ENCODE results near the gene MCM3AP. TPM values are rescaled to one million over a fixed set of nuclear protein-coding genes. Genes with fewer than 3 reads are reported as not detected.

Gene MCM3AP
- total RNA-seq, 2 donors from 2014 or later, result 120 to 121 TPM

GRCh38 chr21:46190491-46191131 lies 94.8 kb downstream of the MCM3AP start:
- ATAC-seq (replicated peaks in 1 of 2), result no peak
- Mint-ChIP-seq H3K27ac (no peak overlapping the region), H3K4me1 (ENCODE audit: low read depth) (no peaks in the 10 kb centered on the region), H3K9me3 (no peaks in the 10 kb centered on the region), H3K4me3 (no peak overlapping the region), H3K27me3 (ENCODE audit: low read depth) (peaks cover 1% of the 10 kb centered on the region), H3K36me3 (ENCODE audit: insufficient read depth in 2 of 2) (peaks cover 0 to 6% of the 10 kb centered on the region in 2 donors)
- no peak for DNase-seq

GRCh38 chr21:46189959-46190490 lies 95.4 kb downstream of the MCM3AP start:
- Mint-ChIP-seq H3K27ac (no peak overlapping the region), H3K4me1 (ENCODE audit: low read depth) (no peaks in the 10 kb centered on the region), H3K36me3 (ENCODE audit: insufficient read depth in 2 of 2) (peaks cover 0 to 6% of the 10 kb centered on the region in 2 donors), H3K9me3 (no peaks in the 10 kb centered on the region), H3K27me3 (ENCODE audit: low read depth) (peaks cover 7% of the 10 kb centered on the region), H3K4me3 (no peak overlapping the region)
- ATAC-seq (replicated peaks in 1 of 2) (no peak), DNase-seq (no peak)

- no peak for DNase-seq
- peaks cover 0 to 6% of the 10 kb centered on the region in 2 donors for H3K36me3 Mint-ChIP-seq (ENCODE audit: insufficient read depth in 2 of 2)
- H3K9me3 Mint-ChIP-seq, result no peaks in the 10 kb centered on the region
- no peak overlapping the region for H3K27ac Mint-ChIP-seq
- peaks cover 11% of the 10 kb centered on the region for H3K27me3 Mint-ChIP-seq (ENCODE audit: low read depth)
- no peaks in the 10 kb centered on the region for H3K4me1 Mint-ChIP-seq (ENCODE audit: low read depth)
- ATAC-seq (replicated peaks in 1 of 2), result no peak
- no peak overlapping the region for H3K4me3 Mint-ChIP-seq
These were observed 96.0 kb downstream of the MCM3AP start for GRCh38 chr21:46189213-46189958.

GRCh38 chr21:46188226-46189212 lies 96.9 kb downstream of the MCM3AP start:
- ATAC-seq (replicated peaks in 1 of 2) (no peak), DNase-seq (no peak)
- H3K4me3 Mint-ChIP-seq, result no peak overlapping the region
- H3K36me3 Mint-ChIP-seq (ENCODE audit: insufficient read depth in 2 of 2), result peaks cover 0 to 3% of the 10 kb centered on the region in 2 donors
- H3K9me3 Mint-ChIP-seq, result no peaks in the 10 kb centered on the region
- no peaks in the 10 kb centered on the region for H3K4me1 Mint-ChIP-seq (ENCODE audit: low read depth)
- peaks cover 11% of the 10 kb centered on the region for H3K27me3 Mint-ChIP-seq (ENCODE audit: low read depth)
- no peak overlapping the region for H3K27ac Mint-ChIP-seq

GRCh38 chr21:46187814-46188213 lies 97.6 kb downstream of the MCM3AP start:
- Mint-ChIP-seq H3K9me3 (no peaks in the 10 kb centered on the region), H3K27ac (no peak overlapping the region), H3K4me3 (no peak overlapping the region), H3K4me1 (ENCODE audit: low read depth) (no peaks in the 10 kb centered on the region), H3K27me3 (ENCODE audit: low read depth) (peaks cover 11% of the 10 kb centered on the region), H3K36me3 (ENCODE audit: insufficient read depth in 2 of 2) (no peaks in the 10 kb centered on the region)
- DNase-seq (no peak), ATAC-seq (replicated peaks in 1 of 2) (no peak)

GRCh38 chr21:46187261-46187660 lies 98.2 kb downstream of the MCM3AP start:
- ATAC-seq (replicated peaks in 1 of 2) (no peak), DNase-seq (no peak)

GRCh38 chr21:46185716-46186115 lies 99.7 kb downstream of the MCM3AP start:
- H3K27me3 Mint-ChIP-seq (ENCODE audit: low read depth), result peaks cover 11% of the 10 kb centered on the region
- no peak for DNase-seq
- peak overlapping the region in 1 of 2 donors; percentile 96 for H3K4me3 Mint-ChIP-seq
- H3K27ac Mint-ChIP-seq, result no peak overlapping the region
- H3K9me3 Mint-ChIP-seq, result no peaks in the 10 kb centered on the region
- ATAC-seq (replicated peaks in 1 of 2), result no peak
- H3K36me3 Mint-ChIP-seq (ENCODE audit: insufficient read depth in 2 of 2), result no peaks in the 10 kb centered on the region
- H3K4me1 Mint-ChIP-seq (ENCODE audit: low read depth), result no peaks in the 10 kb centered on the region

More at GRCh38 chr21:46187261-46187660, 98.2 kb downstream of the MCM3AP start:
- Mint-ChIP-seq H3K36me3 (ENCODE audit: insufficient read depth in 2 of 2) (no peaks in the 10 kb centered on the region), H3K9me3 (no peaks in the 10 kb centered on the region), H3K4me3 (no peak overlapping the region), H3K4me1 (ENCODE audit: low read depth) (no peaks in the 10 kb centered on the region), H3K27me3 (ENCODE audit: low read depth) (peaks cover 11% of the 10 kb centered on the region), H3K27ac (no peak overlapping the region)

Other genes with a start within 250 kb of the MCM3AP start
- gene COL6A2, start 187.5 kb downstream of the MCM3AP start, total RNA-seq, result 10 to 100 TPM; 10.8 to 11.3 TPM
- gene FTCD, start 130.0 kb downstream of the MCM3AP start, total RNA-seq, result under 1 TPM; 0.74 to 1.00 TPM
- gene SPATC1L, start 101.2 kb downstream of the MCM3AP start, total RNA-seq, result 10 to 100 TPM in 1 of 2 donors, 1 to 10 TPM in 1; 2.6 to 12.9 TPM
- 10 to 100 TPM; 18.9 to 22.4 TPM for gene LSS, start 56.8 kb downstream of the MCM3AP start, total RNA-seq
- 10 to 100 TPM; 22.3 to 25.7 TPM for gene YBEY, start 731 bp upstream of the MCM3AP start, total RNA-seq
- 10 to 100 TPM; 37.5 to 39.8 TPM for gene C21orf58, start 38.3 kb upstream of the MCM3AP start, total RNA-seq
- gene PCNT, start 38.5 kb upstream of the MCM3AP start, total RNA-seq, result 10 to 100 TPM; 69.6 to 83.5 TPM
- gene DIP2A, start 173.3 kb upstream of the MCM3AP start, total RNA-seq, result 10 to 100 TPM; 50.1 to 53.4 TPM

Measured in activated T-cell treated with anti-CD3 and anti-CD28 coated beads, Interleukin-2, amount 50 U/mL, for 72 hours (primary cell).